Measurements from ENCODE around the gene LRRC56.

LRRC56 gene

GRCh38 chr11:560305-561147 is 23.2 kb downstream of the LRRC56 start, which contains the start of the genes LMNTD2 and RASSF7:
TSS of gene LMNTD2 (minus strand) at chr11:560738. CDS start at chr11:560716, 22 bp downstream.
TSS of gene RASSF7 (plus strand) at chr11:560970. CDS start at chr11:561769, 799 bp downstream.
- Histone ChIP-seq H3K4me1 (ENCODE audit: insufficient read depth, low read length) (peaks cover 9% of the 10 kb centered on the region), H3K36me3 (ENCODE audit: insufficient read depth, low read length) (no peaks in the 10 kb centered on the region), H3K9ac (ENCODE audit: low read depth, low read length) (peak within 1 kb of the TSS; percentile 83), H3K9me3 (ENCODE audit: control insufficient read depth, insufficient read depth, low read length) (no peaks in the 10 kb centered on the region)

- Histone ChIP-seq H3K36me3 (ENCODE audit: insufficient read depth, low read length) (no peaks in the 10 kb centered on the region), H3K9me3 (ENCODE audit: control insufficient read depth, insufficient read depth, low read length) (no peaks in the 10 kb centered on the region), H3K9ac (ENCODE audit: low read depth, low read length) (peak overlapping the region; percentile 83), H3K4me1 (ENCODE audit: insufficient read depth, low read length) (peaks cover 18% of the 10 kb centered on the region)
Measured at GRCh38 chr11:561148-562003, 24.0 kb downstream of the LRRC56 start.

- peaks cover 15% of the 10 kb centered on the region for H3K4me1 ChIP-seq (ENCODE audit: insufficient read depth, low read length)
- H3K36me3 ChIP-seq (ENCODE audit: insufficient read depth, low read length): no peaks in the 10 kb centered on the region
- no peaks in the 10 kb centered on the region for H3K9me3 ChIP-seq (ENCODE audit: control insufficient read depth, insufficient read depth, low read length)
- H3K9ac ChIP-seq (ENCODE audit: low read depth, low read length): peak overlapping the region; percentile 83; the same call in 1 of the 2 replicates
Measured at GRCh38 chr11:562046-562645, 24.8 kb downstream of the LRRC56 start.

- H3K9me3 ChIP-seq (ENCODE audit: control insufficient read depth, insufficient read depth, low read length): no peaks in the 10 kb centered on the region
- peaks cover 15% of the 10 kb centered on the region for H3K4me1 ChIP-seq (ENCODE audit: insufficient read depth, low read length)
- H3K9ac ChIP-seq (ENCODE audit: low read depth, low read length): no peak overlapping the region
- no peaks in the 10 kb centered on the region for H3K36me3 ChIP-seq (ENCODE audit: insufficient read depth, low read length)
Measured at GRCh38 chr11:563066-563811, 25.9 kb downstream of the LRRC56 start.

GRCh38 chr11:563812-564578 is 26.7 kb downstream of the LRRC56 start:
- H3K36me3 ChIP-seq (ENCODE audit: insufficient read depth, low read length): no peaks in the 10 kb centered on the region
- H3K4me1 ChIP-seq (ENCODE audit: insufficient read depth, low read length): peaks cover 15% of the 10 kb centered on the region
- H3K9me3 ChIP-seq (ENCODE audit: control insufficient read depth, insufficient read depth, low read length): no peaks in the 10 kb centered on the region
- H3K9ac ChIP-seq (ENCODE audit: low read depth, low read length): no peak overlapping the region

GRCh38 chr11:565921-566509 is 28.7 kb downstream of the LRRC56 start:
- Histone ChIP-seq H3K9ac (ENCODE audit: low read depth, low read length) (no peak overlapping the region), H3K4me1 (ENCODE audit: insufficient read depth, low read length) (peaks cover 11% of the 10 kb centered on the region), H3K36me3 (ENCODE audit: insufficient read depth, low read length) (no peaks in the 10 kb centered on the region), H3K9me3 (ENCODE audit: control insufficient read depth, insufficient read depth, low read length) (no peaks in the 10 kb centered on the region)

- no peak overlapping the region for H3K9ac ChIP-seq (ENCODE audit: low read depth, low read length)
- H3K4me1 ChIP-seq (ENCODE audit: insufficient read depth, low read length): peaks cover 16% of the 10 kb centered on the region
- H3K36me3 ChIP-seq (ENCODE audit: insufficient read depth, low read length): no peaks in the 10 kb centered on the region
- no peaks in the 10 kb centered on the region for H3K9me3 ChIP-seq (ENCODE audit: control insufficient read depth, insufficient read depth, low read length)
Measured at GRCh38 chr11:567011-567628, 29.8 kb downstream of the LRRC56 start.

- Histone ChIP-seq H3K36me3 (ENCODE audit: insufficient read depth, low read length) (no peaks in the 10 kb centered on the region), H3K9ac (ENCODE audit: low read depth, low read length) (peak overlapping the region; percentile 61; the same call in 1 of the 2 replicates), H3K4me1 (ENCODE audit: insufficient read depth, low read length) (peaks cover 16% of the 10 kb centered on the region), H3K9me3 (ENCODE audit: control insufficient read depth, insufficient read depth, low read length) (no peaks in the 10 kb centered on the region)
Measured at GRCh38 chr11:567629-568292, 30.4 kb downstream of the LRRC56 start.

GRCh38 chr11:568306-569157 is 31.2 kb downstream of the LRRC56 start:
- no peaks in the 10 kb centered on the region for H3K9me3 ChIP-seq (ENCODE audit: control insufficient read depth, insufficient read depth, low read length)
- H3K36me3 ChIP-seq (ENCODE audit: insufficient read depth, low read length): no peaks in the 10 kb centered on the region
- peaks cover 16% of the 10 kb centered on the region for H3K4me1 ChIP-seq (ENCODE audit: insufficient read depth, low read length)
- peak overlapping the region; percentile 61 for H3K9ac ChIP-seq (ENCODE audit: low read depth, low read length)

- no peaks in the 10 kb centered on the region for H3K9me3 ChIP-seq (ENCODE audit: control insufficient read depth, insufficient read depth, low read length)
- peak overlapping the region; percentile 61 for H3K9ac ChIP-seq (ENCODE audit: low read depth, low read length)
- H3K4me1 ChIP-seq (ENCODE audit: insufficient read depth, low read length): peaks cover 16% of the 10 kb centered on the region
- H3K36me3 ChIP-seq (ENCODE audit: insufficient read depth, low read length): no peaks in the 10 kb centered on the region
Measured at GRCh38 chr11:569158-569885, 32.0 kb downstream of the LRRC56 start.

- Histone ChIP-seq H3K9me3 (ENCODE audit: control insufficient read depth, insufficient read depth, low read length) (no peaks in the 10 kb centered on the region), H3K36me3 (ENCODE audit: insufficient read depth, low read length) (no peaks in the 10 kb centered on the region), H3K9ac (ENCODE audit: low read depth, low read length) (no peak overlapping the region), H3K4me1 (ENCODE audit: insufficient read depth, low read length) (peaks cover 5% of the 10 kb centered on the region; the same call in 1 of the 2 replicates)
Measured at GRCh38 chr11:571802-572185, 34.5 kb downstream of the LRRC56 start.
